Upper lobe of left lung (tissue), 4 donors: Measurements from ENCODE around the gene CD44.

Experiments
- POLR2A ChIP-seq, 4 donors: fragments of 450-650 bp; IDR thresholded peaks; one replicate each; pipeline ENCODE4 v1.5.1; 2016 to 2017; ENCODE audit warnings: antibody characterized with exemption in 4 of 4, mild to moderate bottlenecking in 2 of 4
- TF ChIP-seq, protein P1 (sequence below), 6 experiments: fragments of 450-650 bp in 4 of 6; fragments of 200-600 bp in 2 of 6; sonication (generic) in 2 of 6; IDR thresholded peaks; one replicate each; pipeline ENCODE4 v1.5.1; 2016 to 2019; ENCODE audit warnings: antibody characterized with exemption in 6 of 6

DNA sequence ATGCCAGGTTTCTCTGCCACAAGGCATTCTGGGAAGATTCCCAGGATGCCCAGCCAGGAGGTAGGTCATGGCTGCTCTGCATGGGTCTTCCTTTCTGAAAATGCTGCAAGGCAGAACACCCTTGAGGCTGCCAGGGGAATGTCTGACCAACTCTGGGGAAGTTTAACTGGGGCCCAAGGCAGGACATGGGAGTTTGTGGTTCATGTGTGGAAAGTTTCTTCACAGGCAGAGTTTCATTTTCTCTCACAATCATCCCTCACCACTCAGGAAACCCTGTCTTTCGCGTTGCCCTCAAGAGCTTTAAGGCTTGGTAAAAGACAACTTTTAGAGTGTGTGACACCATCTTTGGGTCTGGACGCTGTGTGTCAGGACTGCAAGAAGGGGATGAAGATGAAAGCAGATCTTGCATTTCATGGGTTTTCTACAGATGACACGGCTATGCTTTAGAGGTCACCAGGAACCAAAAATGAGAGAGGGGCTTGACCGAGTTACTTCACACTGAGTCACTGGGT lies 133.5 kb downstream of the CD44 start:
- TF ChIP-seq POLR2A (IDR thresholded peaks at IDR 0.05), result no peak
- TF ChIP-seq, protein P1, sequence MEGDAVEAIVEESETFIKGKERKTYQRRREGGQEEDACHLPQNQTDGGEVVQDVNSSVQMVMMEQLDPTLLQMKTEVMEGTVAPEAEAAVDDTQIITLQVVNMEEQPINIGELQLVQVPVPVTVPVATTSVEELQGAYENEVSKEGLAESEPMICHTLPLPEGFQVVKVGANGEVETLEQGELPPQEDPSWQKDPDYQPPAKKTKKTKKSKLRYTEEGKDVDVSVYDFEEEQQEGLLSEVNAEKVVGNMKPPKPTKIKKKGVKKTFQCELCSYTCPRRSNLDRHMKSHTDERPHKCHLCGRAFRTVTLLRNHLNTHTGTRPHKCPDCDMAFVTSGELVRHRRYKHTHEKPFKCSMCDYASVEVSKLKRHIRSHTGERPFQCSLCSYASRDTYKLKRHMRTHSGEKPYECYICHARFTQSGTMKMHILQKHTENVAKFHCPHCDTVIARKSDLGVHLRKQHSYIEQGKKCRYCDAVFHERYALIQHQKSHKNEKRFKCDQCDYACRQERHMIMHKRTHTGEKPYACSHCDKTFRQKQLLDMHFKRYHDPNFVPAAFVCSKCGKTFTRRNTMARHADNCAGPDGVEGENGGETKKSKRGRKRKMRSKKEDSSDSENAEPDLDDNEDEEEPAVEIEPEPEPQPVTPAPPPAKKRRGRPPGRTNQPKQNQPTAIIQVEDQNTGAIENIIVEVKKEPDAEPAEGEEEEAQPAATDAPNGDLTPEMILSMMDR (IDR thresholded peaks at IDR 0.05), result no peak
